HG03520 (cell line): ENCODE results near the gene GMDS.
A peak's percentile ranks its signal among the peaks of the same experiment; 100 is the strongest.

Experiments
- ATAC-seq: cut with Tn5 transposase; IDR thresholded peaks from one replicate; pipeline ENCODE4 v1.9.1; 2021; ENCODE audit warnings: mild to moderate bottlenecking, moderate library complexity; ENCODE audit not compliant: unreplicated experiment

GMDS gene

DNA sequence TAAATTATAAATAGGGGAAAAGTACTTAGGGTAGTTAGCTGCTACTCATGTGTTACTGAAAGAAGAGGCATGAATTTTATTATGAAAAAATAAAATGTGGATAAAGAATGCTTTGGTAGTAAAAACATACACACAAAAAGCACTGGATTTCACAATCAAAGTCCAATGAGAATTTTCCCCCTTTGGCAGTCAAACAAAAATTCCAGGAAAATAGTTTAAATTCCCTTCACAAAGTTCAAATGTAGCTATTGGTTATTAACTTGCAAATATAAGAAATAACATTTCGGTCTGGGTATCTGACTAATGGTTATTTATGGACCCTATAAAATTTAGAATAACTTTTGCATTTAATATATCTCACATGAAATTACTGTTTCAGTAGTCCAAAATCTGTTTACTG, 425.2 kb downstream of the GMDS start:
- no peak for ATAC-seq

DNA sequence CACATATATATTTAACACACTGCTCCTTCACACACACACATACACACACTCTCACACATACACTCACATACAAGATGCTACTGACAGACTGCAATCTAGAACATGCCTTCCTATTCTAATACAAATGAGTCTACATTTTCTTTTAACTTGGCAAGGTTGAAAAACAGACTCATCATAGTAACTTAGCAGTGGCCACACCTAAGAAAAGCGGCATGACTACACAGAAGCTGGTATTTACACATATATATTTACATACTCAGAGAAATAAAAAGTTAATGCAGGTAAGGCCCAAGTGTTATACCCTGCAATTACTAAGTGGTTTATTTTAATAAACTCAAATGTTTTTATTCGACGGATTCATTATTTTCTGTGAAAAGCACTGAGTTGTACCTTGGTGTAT, 426.4 kb downstream of the GMDS start:
- no peak for ATAC-seq

DNA sequence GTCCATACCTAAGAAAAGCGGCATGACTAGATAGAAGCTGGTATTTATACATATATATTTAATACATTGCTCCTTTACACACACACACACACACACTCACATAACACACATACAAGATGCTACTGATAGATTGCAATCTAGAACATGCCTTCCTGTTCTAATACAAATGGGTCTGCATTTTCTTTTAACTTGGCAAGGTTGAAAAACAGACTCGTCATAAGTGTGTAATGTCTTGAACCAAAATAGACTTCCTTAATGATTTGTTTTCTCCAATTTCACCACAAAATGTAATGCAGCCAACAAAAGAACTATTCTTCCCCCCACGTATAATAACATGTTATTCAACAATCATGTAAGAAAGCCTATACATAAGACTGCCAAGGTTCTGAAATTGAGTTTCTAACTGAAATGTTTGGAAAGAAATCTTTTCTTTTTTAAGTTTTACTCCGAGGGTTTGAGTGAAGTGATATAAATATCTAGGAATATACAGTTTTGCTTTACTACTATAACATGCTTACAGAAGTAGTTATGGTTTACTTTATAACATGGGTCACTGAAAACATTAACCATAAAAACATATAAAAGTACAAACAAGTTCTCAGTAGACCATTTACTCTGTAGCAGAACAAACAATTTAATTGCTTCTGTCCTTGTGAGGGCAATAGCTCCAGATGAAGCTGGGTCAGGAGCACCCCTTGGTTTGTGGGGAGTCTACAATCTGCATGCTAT, 428.2 kb downstream of the GMDS start:
- ATAC-seq = no peak

DNA sequence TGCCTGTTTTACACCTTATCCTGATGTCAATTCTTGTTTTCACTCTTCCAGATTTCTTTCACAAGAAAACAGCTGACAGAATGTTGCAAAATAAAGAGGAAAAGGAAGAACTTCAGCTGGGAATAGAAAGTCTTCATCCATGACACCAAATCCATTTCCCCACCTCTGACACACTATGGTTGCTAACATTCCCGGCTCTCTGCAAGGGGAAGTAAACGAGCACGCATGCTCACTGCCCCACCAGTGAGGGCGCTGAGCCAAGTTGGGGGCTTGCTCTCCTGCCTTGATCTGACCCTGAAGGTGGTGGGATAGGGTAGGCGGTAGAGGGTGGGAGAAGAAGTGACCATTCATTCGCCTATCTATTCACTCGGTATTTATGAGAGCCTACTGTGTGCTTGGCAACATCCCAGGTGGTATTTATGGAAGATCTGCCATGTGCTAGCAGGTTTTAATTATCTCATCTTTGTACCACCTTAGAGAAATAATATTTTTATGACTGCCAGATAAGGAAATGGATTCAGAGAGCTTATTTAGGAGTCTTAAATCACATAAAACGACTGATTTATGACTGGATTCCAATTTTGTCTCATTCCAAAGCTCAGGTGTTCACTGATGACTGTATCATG, 429.5 kb downstream of the GMDS start:
- no peak for ATAC-seq

DNA sequence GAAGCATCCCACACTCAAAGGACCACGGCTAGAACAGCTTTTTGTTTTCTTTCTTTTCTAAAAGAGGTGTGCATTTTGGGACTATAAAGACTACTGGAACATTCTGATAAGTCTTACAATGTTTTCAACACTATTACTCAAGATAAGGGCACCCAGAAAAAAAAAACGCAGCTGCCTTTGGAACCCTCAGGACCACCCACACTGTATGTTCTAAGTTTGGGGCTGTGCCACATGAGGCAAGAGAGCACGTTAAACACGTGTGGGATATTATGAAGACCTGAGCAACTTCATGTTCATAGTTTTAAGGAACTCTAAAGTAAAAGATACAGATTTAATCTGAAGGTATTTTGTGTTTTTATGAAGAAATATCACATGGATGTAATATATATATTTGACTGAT, 431.1 kb downstream of the GMDS start:
- no peak for ATAC-seq

DNA sequence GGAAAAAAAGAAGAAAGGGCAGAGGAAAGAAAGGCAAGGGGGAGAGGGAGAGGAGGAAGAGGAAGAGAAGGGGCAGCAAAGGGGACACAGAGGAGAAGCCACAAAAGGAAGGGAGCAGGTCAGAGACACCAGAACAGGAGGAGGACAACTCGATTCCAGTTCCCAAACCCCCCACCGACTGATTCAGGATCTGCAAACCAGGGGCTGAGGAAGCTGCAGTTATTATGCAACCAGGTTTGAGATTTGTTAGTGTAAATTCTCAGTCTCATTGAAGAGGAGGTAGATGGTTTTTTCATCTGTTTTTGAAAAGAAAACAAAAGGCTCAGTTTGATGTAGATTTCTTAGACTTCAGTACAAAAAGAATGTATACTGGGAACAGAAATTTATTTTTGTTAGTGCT, 432.9 kb downstream of the GMDS start:
- ATAC-seq = no peak

DNA sequence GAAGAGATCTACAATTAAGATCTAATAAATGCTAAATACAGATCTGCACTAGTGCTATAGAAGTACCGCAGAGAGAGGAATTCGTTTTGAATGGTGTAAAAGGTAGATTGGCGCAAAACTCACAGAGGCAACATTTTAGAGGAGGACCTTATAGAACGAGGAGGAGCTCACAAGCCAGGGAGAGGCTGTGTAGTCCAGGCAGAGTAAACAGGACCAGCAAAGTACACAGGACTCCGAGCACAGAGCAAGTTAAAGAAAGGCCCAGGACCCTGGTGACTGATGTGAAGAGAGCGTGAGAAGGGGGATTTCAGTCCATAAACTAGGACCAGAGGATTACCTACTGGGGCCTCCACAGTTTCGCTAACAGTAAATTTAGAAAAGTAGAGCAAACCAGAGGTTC, 433.4 kb downstream of the GMDS start:
- no peak for ATAC-seq

DNA sequence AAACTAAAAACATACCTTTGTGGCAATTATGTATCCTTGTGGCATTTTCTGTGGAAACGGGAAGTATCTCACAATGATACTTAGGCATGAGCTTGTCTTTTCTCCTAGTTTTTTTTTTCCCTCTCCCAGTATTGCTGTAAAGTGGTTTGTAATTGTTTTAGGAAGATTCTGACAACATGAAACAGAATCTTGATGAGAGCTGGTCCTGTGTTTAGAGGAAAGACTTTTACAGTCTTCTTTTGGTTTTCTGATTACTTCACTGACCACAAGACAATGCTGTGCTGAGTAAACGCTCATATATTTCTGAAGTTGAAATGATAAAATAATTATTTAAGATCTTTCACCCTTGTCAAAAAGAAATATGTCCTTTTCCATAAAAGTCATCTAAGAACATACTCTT, 434.5 kb downstream of the GMDS start:
- no peak for ATAC-seq

DNA sequence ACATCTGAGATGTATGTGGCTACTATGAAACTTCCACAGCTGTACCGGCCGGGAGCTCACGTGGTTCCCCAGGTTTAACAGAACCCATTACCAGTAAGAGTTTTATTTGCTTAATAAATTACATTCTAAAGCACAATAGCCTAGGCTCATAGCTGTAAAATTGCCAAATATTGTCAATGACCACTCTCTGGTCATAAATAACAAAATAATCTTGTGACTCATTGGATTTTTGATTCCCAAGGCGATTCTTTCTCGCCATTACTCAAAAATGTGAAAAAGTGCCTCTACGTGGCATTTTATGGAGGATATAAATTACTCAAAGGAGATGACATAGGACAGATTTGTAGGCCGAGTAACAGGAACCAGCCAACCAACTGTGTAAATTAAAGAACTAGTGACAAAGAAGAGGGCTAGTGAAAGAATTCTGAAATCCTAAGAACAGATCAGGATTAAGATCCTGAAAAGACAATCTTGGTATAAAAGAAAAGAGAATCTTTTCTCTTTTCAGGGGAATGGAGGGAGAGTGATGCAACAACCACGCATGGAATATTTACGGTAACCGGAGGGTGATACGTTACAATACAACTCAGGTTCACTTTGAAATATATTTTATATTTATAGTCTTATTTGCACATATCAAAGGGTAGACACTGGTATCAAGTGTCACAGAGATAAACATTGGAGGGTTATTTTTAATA, 436.0 kb downstream of the GMDS start:
- no peak for ATAC-seq

DNA sequence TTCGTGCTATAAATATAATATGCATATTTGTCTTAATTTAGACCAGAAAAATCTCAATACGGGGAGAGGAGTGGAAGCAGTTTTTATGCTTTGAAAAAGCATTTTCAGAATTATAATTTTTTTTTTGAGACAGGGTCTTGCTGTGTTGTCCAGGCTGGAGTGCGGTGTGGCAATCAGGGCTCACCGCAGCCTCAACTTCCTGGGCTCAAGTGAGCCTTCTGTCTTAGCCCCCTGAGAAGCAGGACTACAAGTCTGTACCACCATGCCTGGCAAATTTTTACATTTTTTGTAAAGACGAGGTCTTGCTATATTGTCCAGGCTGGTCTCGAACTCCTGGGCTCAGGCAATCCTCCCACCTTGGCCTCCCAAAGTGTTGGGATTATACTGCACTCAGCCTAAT, 438.5 kb downstream of the GMDS start:
- no peak for ATAC-seq

DNA sequence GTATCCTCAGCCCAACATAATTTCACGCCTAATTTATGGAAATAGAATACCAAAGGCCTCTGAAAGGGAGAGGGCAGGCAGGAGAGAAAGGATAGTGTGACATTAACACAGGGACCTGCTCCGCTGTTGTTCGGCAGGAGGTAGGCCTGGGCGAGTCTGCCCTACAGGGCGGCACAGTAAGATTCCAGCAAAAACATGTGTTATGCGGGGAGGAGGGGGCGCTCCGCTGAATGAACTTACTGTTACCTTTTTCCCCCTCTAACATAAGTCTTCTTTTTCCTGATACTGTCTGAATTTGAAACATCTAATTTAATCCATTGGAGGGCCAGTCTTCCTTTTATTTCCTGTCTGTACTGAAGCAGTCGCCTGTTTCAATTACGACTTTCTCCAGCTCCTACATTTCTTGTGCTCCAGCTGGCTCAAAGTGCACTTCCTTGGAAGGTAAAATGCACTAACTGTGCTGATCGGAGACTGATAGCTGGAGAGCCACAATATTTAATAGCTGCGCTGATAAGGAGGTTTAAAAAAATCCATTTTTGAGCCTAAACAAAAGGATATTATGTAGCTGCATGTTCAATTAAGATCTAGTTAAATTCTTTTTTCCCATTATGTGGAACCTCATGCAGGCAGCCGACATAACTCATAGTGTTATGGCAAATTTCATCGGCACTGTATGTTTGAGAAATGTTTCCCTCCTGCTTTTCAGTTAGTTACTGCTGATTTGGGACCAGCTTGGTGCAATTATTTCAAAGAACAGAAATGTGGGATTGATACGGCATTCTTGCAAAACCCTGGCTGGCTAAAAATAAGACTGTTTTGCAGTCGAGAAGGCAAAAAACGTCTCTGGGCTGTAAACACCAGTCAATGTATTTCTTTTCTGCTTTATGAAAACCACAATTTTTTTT, 442.7 kb downstream of the GMDS start:
- ATAC-seq = no peak

DNA sequence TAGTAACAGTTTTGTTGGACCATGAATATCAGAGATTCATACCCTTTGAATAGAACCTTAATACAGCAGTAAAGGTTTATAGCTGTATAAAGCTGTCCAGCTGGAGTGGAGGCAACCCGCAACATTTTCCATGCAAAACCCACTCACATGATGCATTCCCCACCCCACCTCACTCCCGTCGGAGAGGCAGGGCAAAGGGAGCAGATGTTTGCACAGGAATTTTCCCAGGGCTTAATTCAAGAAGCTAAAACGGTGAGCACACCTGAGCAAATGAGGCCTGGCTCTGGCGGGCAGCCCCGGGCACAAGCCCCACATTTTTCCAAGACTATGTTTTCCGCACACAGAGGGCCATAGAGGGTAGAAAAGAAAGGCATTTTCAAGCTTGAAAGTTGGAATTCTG, 444.0 kb downstream of the GMDS start:
- no peak for ATAC-seq

DNA sequence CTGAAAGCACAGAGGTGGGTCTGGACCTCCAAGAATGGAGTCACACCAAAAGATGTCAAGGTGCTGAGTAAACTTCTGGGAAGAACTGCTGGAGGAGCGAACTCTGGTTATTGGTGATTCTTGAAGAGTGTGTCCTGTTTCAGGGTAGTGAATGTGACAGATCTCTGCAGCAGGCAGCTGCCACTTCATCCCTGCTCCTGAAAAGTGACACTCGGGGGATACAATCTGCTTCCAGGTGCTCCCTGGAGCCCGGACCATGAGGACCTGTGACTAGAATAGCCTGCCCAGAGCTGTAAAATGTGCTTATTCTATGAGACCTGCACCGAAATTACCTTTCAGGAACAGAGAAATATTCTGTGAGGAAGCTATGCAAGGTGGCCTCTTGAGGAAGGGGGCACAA, 444.6 kb downstream of the GMDS start:
- ATAC-seq = no peak

DNA sequence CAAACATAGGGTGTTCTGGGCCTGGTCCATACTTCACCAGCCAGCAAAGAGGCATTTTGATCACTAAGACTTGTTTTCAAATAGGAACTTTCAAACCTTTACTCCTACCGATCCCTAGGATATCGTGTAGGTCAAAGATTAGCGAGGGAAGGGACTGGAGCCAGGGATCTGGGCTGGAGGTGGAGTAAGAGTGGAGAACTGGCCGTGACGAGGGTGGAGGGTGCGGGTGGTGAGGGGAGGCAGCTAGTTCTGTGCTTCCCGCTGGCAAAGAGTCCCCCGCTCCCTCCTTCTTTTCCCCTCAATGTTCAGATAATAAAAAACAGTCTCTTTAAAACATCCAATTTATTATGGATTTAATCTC, 446.5 kb downstream of the GMDS start:
- ATAC-seq = no peak

DNA sequence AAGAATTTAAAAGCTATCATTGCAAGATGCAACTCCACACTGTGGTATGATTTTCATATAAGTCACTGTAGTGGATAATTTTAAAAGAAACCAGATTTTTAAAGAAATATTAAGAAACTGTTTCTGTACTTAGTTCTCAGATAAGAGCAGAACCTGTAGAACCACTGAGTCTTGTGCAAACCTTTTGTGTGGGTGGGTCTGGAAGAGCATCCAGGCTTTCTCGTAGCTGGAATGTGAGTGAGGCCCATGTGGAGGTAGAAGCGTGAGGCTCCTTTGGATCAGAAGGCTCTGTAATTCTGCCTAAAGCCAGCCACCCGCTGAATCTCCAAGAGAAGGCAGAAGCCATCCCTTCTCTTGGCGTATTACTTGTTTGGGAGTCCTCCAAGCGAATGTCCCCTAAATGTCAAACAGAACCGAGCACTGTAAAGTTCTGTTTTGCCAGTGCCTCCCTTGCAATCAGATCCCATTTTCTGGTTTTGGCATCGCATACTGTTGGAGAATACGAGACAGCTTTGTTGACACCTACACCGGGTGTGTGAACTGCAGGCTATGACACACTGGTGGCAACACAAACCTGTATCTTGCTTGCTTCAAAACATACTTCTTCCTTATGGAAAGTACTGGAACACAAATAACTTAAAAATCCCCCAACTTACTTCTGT, 447.0 kb downstream of the GMDS start:
- no peak for ATAC-seq

DNA sequence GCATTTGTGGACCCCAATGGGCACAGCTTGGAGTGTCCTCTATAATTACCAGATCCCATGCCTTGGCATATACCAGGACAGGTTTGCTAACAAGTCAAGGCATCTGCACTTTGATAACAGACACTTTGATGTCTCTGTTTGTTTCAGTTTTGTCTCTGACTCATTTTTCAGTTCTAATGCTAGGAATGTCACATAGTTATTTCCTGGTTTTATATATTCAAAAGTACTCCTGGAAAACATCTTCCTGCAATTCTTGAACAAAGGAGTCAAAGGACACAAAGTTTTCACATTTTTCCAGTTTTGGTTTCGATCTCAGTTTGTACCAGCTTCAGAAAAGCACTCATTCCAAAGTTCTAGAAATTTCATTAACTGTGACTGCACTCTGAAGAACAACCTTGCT, 447.6 kb downstream of the GMDS start:
- no peak for ATAC-seq

DNA sequence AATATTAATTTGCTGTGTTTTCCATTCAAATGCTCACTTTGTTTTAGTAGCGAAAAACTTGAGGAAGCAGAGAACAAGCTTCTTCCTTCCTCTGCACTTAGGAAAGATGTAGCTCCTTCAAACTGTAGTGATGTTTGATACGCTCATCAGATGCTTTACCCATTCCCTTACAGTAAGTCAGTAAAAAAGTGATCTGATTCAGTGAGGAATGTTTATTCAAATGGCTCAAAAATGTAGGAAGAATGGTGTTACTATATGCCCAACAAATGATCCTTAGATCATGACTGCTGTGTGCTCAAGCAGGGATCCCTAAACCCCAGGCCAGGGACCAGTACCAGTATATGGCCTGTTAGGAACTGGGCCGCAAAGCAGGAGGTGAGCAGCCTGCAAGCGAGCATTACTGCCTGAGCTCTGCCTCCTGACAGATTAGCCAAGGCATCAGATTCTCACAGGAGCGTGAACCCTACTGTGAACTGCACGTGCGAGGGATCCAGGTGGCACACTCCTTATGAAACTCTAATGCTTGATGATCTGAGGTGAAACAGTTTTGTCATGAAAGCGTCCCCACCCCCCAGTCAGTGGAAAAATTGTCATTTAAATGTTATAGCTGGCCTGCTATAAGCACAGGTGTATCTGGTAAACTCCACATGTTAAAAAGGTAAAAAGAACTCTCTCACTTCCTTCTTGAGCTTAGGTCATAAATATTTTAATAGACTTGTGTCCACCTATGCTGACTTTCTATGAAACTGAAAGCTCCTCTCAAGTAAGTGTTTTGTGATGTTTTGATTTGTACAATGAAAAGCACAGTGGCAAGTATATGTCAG, 448.5 kb downstream of the GMDS start:
- peak; percentile 77 for ATAC-seq

DNA sequence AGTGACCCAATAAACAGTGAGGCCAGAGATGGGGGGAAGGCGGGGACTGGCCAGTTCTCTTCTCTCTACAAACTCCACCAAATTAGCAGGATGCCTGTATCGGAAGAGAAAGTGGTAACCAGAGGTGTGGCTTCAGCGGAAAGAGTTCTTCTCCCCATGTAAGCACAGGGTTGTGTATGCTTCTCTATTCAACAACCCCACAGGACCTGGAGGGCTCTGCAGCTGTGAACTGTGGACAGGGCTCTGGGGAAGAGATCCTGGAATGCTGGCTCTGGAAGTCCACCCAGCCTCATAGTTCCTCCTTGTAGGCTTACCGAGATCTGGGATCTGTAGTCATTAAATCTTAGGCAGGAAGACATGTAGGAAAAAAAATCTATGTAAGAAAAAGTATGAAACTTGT, 449.5 kb downstream of the GMDS start:
- no peak for ATAC-seq

DNA sequence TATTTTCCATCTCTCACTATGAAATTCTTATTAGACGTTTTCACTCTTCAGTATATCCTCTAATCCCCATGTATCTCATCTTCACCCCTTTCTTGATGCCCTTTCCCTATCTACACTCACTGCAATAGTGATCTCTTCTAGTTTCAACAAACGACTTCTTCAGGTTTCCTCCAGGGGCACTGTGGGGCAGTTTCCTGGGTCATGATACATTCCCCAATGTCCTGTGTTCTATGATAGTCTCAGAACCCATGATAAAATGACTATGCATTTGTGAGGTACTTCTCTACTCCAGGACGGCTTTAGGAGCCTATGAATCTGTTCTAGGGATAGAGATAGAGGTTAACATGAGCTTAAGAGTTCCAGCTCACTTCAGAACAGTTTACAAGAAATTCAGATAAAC, 452.4 kb downstream of the GMDS start:
- peak; percentile 39 for ATAC-seq

DNA sequence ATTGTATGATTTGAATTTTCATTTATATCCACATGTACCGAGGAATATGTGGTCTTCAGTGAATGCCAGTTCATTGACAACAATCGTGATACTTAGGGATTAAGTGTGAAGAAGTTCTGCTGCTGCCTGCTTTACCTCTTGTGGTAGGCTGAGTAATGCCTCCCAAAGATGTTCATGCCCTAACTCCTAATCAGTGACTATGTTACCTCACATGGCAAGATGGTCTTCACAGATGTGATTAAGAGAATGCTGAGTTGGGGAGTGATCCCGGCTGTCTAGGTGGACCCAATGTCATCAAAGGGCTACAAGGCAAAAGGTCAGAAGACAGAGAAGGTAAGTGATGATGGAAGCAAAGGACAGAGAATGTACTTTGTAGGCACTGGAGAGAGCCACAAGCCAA, 454.7 kb downstream of the GMDS start:
- no peak for ATAC-seq
